ENCODE results near the gene TWSG1.

- TF ChIP-seq CTCF (IDR thresholded peaks at IDR 0.05) (no peak), POLR2A (IDR thresholded peaks at IDR 0.05) (no peak), EP300 (IDR thresholded peaks at IDR 0.05) (no peak), POLR2AphosphoS5 (IDR thresholded peaks at IDR 0.05) (no peak)
Observed at GRCh38 chr18:9418047-9418690, 83.6 kb downstream of the TWSG1 start.
